Activated T-helper 1 cell treated with Interleukin-2 at 50 U/mL for 16 hours (primary cell): ENCODE measurements around the gene GFI1.
"Not testable (repeated sequence)": the region's sequence is repeated elsewhere in the genome, so short reads cannot be mapped to it uniquely, and the experiment has no call there.

Source experiments
- DNase-seq: peaks from one replicate; pipeline ENCODE4 v3.0.0-alpha.2; 2020; ENCODE audit warnings: low read depth

Gene GFI1

GRCh38 chr1:92486251-92487077, at the start of gene GFI1:
Gene GFI1 (minus strand): TSS chr1:92486925. CDS start chr1:92483487, 3,438 bp downstream.
- no peak for DNase-seq

- DNase-seq, result not testable (repeated sequence)
These were observed 45.6 kb upstream of the GFI1 start for GRCh38 chr1:92532371-92532770.

- not testable (repeated sequence) for DNase-seq
These were observed 45.2 kb upstream of the GFI1 start for GRCh38 chr1:92531939-92532338.

GRCh38 chr1:92527670-92528069, 40.9 kb upstream of the GFI1 start:
- DNase-seq, result no peak

- not testable (repeated sequence) for DNase-seq
These were observed 38.3 kb upstream of the GFI1 start for GRCh38 chr1:92524944-92525590.

GRCh38 chr1:92519043-92519442, 32.3 kb upstream of the GFI1 start:
- no peak for DNase-seq

- no peak for DNase-seq
These were observed 29.8 kb upstream of the GFI1 start for GRCh38 chr1:92516574-92516973.

- no peak for DNase-seq
These were observed 29.1 kb upstream of the GFI1 start for GRCh38 chr1:92515796-92516201.

GRCh38 chr1:92511541-92511940, 24.8 kb upstream of the GFI1 start:
- DNase-seq, result no peak

- no peak for DNase-seq
These were observed 22.9 kb upstream of the GFI1 start for GRCh38 chr1:92509619-92510018.

GRCh38 chr1:92505015-92505692, 18.4 kb upstream of the GFI1 start:
- DNase-seq, result no peak

- no peak for DNase-seq
These were observed 17.7 kb upstream of the GFI1 start for GRCh38 chr1:92504291-92505014.

- DNase-seq, result no peak
These were observed 17.2 kb upstream of the GFI1 start for GRCh38 chr1:92503926-92504285.

- no peak for DNase-seq
These were observed 16.6 kb upstream of the GFI1 start for GRCh38 chr1:92503043-92503925.

GRCh38 chr1:92502247-92502646, 15.5 kb upstream of the GFI1 start:
- no peak for DNase-seq

- DNase-seq, result no peak
These were observed 13.8 kb upstream of the GFI1 start for GRCh38 chr1:92500552-92500951.

GRCh38 chr1:92495392-92496063, 8.8 kb upstream of the GFI1 start:
- no peak for DNase-seq

- DNase-seq, result no peak
These were observed 7.9 kb upstream of the GFI1 start for GRCh38 chr1:92494485-92495141.

GRCh38 chr1:92493139-92493538, 6.4 kb upstream of the GFI1 start:
- no peak for DNase-seq

- DNase-seq, result no peak
These were observed 2.1 kb upstream of the GFI1 start for GRCh38 chr1:92488832-92489231.
